ENCODE results near the gene CYS1. TPM values are rescaled to one million over a fixed set of nuclear protein-coding genes. Genes with fewer than 3 reads are reported as not detected.

CYS1 gene
- total and polyA plus RNA-seq, 2 of the 8 experiments (the other 6 are each of a cell fraction or from before 2014, with no cell fraction given) = 0.09 to 0.13 TPM

- POLR2A ChIA-PET (ENCODE audit: partially characterized antibody) = interaction anchor here (0.6 to 2.5 kb wide), 6 partner anchors 8 to 392 kb away, joined by 3 to 12 read pairs (median 4); no protein-coding TSS in a partner anchor
- H3K36me3 ChIP-seq (ENCODE audit: control insufficient read depth in 2 of 4, insufficient read depth in 4 of 4, low read length in 3 of 4) = peaks cover 0 to 15% (median 2%) of the 10 kb centered on the region in 4 experiments; a peak in 2 of 8 replicates
- H3K18ac ChIP-seq (ENCODE audit: extremely low read depth, low read length) = no peak overlapping the region
- FAIRE-seq (no peak), DNase-seq (ENCODE audit: low read depth in 1 of 2, low spot score in 2 of 2) (no peak)
- H3K9ac ChIP-seq (replicated peaks in 1 of 4; ENCODE audit: extremely low read depth in 1 of 4, low read depth in 3 of 4, low read length in 3 of 4) = no peak overlapping the region
- no peak overlapping the region for H3K14ac ChIP-seq (ENCODE audit: insufficient read length)
- H2BK5ac ChIP-seq (ENCODE audit: low read depth, low read length) = no peak overlapping the region
- no peak overlapping the region for H3K4me2 ChIP-seq (ENCODE audit: insufficient read depth in 1 of 2, low read depth in 2 of 2, low read length in 2 of 2)
- H2BK120ac ChIP-seq (replicated peaks; ENCODE audit: low read depth, low read length) = no peak overlapping the region
- no peak overlapping the region for H3K56ac ChIP-seq (replicated peaks; ENCODE audit: insufficient read length, low read depth, low read length)
- no peak for TF ChIP-seq FOSL1 (IDR thresholded peaks at IDR 0.05; ENCODE audit: insufficient read depth, low read depth, low read length)
- no peak for TF ChIP-seq RFX5 (IDR thresholded peaks at IDR 0.05; ENCODE audit: borderline replicate concordance, low read depth, low read length)
- TF ChIP-seq CTCF (IDR thresholded peaks at IDR 0.05; ENCODE audit: control extremely low read depth in 1 of 3, insufficient read depth in 1 of 3, low read depth in 1 of 3, low read length in 3 of 3) = no peak
- no peak for TF ChIP-seq CBX5 (IDR thresholded peaks at IDR 0.05; ENCODE audit: low read depth, low read length)
- TF ChIP-seq TAF1 (IDR thresholded peaks at IDR 0.05; ENCODE audit: low read depth, low read length) = no peak
- no peak for TF ChIP-seq MAFK (IDR thresholded peaks at IDR 0.05; ENCODE audit: low read depth, low read length)
- H2AFZ ChIP-seq (ENCODE audit: low read length) = no peak overlapping the region
- peaks cover 0 to 8% of the 10 kb centered on the region in 2 experiments; a peak in 1 of 4 replicates for H3K9me3 ChIP-seq (ENCODE audit: insufficient read depth in 2 of 2, low read depth in 1 of 2, low read length in 1 of 2)
- no peak overlapping the region for H4K5ac ChIP-seq (ENCODE audit: insufficient read length, low read depth, low read length)
- WGBS, 2 experiments (ENCODE audit: extremely low coverage in 1 of 2, insufficient coverage in 1 of 2, insufficient read length in 1 of 2, insufficient replicate concordance in 2 of 2, low coverage in 1 of 2, low lambda C conversion rate in 2 of 2, missing lambda C conversion rate in 1 of 2) = 85% methylated on average over 7 of the region's 7 CpGs; no CpG with 5 or more reads in 1 of the 2 experiments
- peaks cover 0 to 3% (median 1%) of the 10 kb centered on the region in 4 experiments; a peak in 3 of 7 replicates for H3K4me1 ChIP-seq (replicated peaks in 1 of 4; ENCODE audit: control insufficient read depth in 3 of 4, insufficient read depth in 4 of 4, low read length in 3 of 4)
- peaks cover 0 to 15% (median 10%) of the 10 kb centered on the region in 4 experiments; a peak in 6 of 7 replicates for H3K27me3 ChIP-seq (replicated peaks in 1 of 4; ENCODE audit: control insufficient read depth in 3 of 4, extremely low read depth in 1 of 4, insufficient read depth in 3 of 4, low read length in 3 of 4)
- H3K4me3 ChIP-seq (ENCODE audit: extremely low read depth in 1 of 4, insufficient read depth in 2 of 4, low read depth in 3 of 4, low read length in 4 of 4) = no peak overlapping the region
- H2AK5ac ChIP-seq (ENCODE audit: low read depth, low read length) = no peak overlapping the region
- H4K91ac ChIP-seq (replicated peaks; ENCODE audit: insufficient read length, low read length) = no peak overlapping the region
- H4K8ac ChIP-seq (ENCODE audit: extremely low read depth, insufficient read depth, low read length) = no peak overlapping the region
- H3K79me1 ChIP-seq (ENCODE audit: low read depth, low read length) = no peaks in the 10 kb centered on the region; the same call in 1 of the 2 replicates
- no peaks in the 10 kb centered on the region for H3K79me2 ChIP-seq (ENCODE audit: control insufficient read depth in 1 of 2, insufficient read depth in 2 of 2, low read length in 2 of 2)
- peaks cover 8% of the 10 kb centered on the region; the same call in 1 of the 2 replicates for H3K23me2 ChIP-seq (ENCODE audit: low read depth, low read length)
- no peak overlapping the region for H3K27ac ChIP-seq (ENCODE audit: low read depth, low read length)
- no peak overlapping the region for H3K4ac ChIP-seq (replicated peaks; ENCODE audit: insufficient read length, low read depth, low read length)
- peaks cover 0 to 5% of the 10 kb centered on the region in 2 experiments for H4K20me1 ChIP-seq (replicated peaks in 1 of 2; ENCODE audit: control insufficient read depth in 1 of 2, insufficient read depth in 2 of 2, low read length in 2 of 2)
- no peak overlapping the region for H2BK12ac ChIP-seq (ENCODE audit: low read depth, low read length)
- no peak overlapping the region for H3K23ac ChIP-seq (ENCODE audit: insufficient read length)
- no peak overlapping the region for H2BK15ac ChIP-seq (ENCODE audit: low read length)
- no peak overlapping the region for H2BK20ac ChIP-seq (ENCODE audit: low read length)
- CTCF ChIA-PET (ENCODE audit: partially characterized antibody) = interaction anchor here (0.9 to 7.3 kb wide), 23 partner anchors 8 to 277 kb away, joined by 3 to 59 read pairs (median 8); no protein-coding TSS in a partner anchor
Observed at GRCh38 chr2:10046931-10047330, 33.3 kb downstream of the CYS1 start.

All from H1 (cell line).